Upper lobe of right lung (tissue), 1 donor: Measurements from ENCODE around the gene GPBP1L1. TPM values are rescaled to one million over a fixed set of nuclear protein-coding genes. Genes with fewer than 3 reads are reported as not detected.
A peak's percentile ranks its signal among the peaks of the same experiment; 100 is the strongest.
"Not testable (repeated sequence)": the region's sequence is repeated elsewhere in the genome, so short reads cannot be mapped to it uniquely, and the experiment has no call there.

Source experiments
- ATAC-seq: fragments of 200-7000 bp; cut with Tn5 transposase; one replicate; pipeline ENCODE4 v1.9.1; 2020; ENCODE audit warnings: mild to moderate bottlenecking, moderate library complexity
- DNase-seq: peaks from one replicate; pipeline ENCODE4 v3.0.0-alpha.2; 2020
- H3K27ac ChIP-seq: fragments of 200-600 bp; one replicate; pipeline ENCODE4 v1.8.0; 2022
- H3K27me3 ChIP-seq: fragments of 200-600 bp; one replicate; pipeline ENCODE4 v1.8.0; 2022; ENCODE audit warnings: mild to moderate bottlenecking
- H3K36me3 ChIP-seq: fragments of 200-600 bp; one replicate; pipeline ENCODE4 v1.8.0; 2022
- H3K4me1 ChIP-seq: fragments of 200-600 bp; one replicate; pipeline ENCODE4 v1.8.0; 2022
- H3K4me3 ChIP-seq: fragments of 200-600 bp; one replicate; pipeline ENCODE4 v1.8.0; 2022; ENCODE audit warnings: mild to moderate bottlenecking
- H3K9me3 ChIP-seq: fragments of 200-600 bp; one replicate; pipeline ENCODE4 v1.8.0; 2022
- CTCF ChIP-seq: fragments of 200-600 bp; IDR thresholded peaks from one replicate; pipeline ENCODE4 v1.8.0; 2022; ENCODE audit warnings: antibody characterized with exemption
- intact Hi-C: fragments of 100-400 bp; cut with DNase I; formaldehyde crosslinking; loops from one replicate; pipeline ENCODE4 v1.11.0; 2022
- total RNA-seq: library from RNA; stranded (reverse); fragmentation: NEBNext Ultra II Directional; extraction: Animal tissue kit (Norgen Biotek cat#: 25700); gene quantifications from one replicate; pipeline ENCODE4 v1.2.1, GENCODE V29; 2021
- donor health status: DM: no; HTN: yes; CAD: no; lungs with severe emphysema.

GPBP1L1 gene
- total RNA-seq, 1 donor from 2014 or later: 137 TPM

- DNase-seq (no peak), ATAC-seq (peak; percentile 42)
- no peak for TF ChIP-seq CTCF
- H3K4me1 ChIP-seq: peaks cover 4% of the 10 kb centered on the region
- intact Hi-C loops: no loop called here
- no peak overlapping the region for H3K27ac ChIP-seq
- no peak overlapping the region for H3K4me3 ChIP-seq
- H3K36me3 ChIP-seq: peaks cover 40% of the 10 kb centered on the region
- no peaks in the 10 kb centered on the region for H3K27me3 ChIP-seq
- no peaks in the 10 kb centered on the region for H3K9me3 ChIP-seq
Measured at GRCh38 chr1:45607404-45608074, 78.8 kb downstream of the GPBP1L1 start.

GRCh38 chr1:45604239-45604638 lies 82.1 kb downstream of the GPBP1L1 start:
- DNase-seq: no peak

GRCh38 chr1:45596765-45597164 lies 89.6 kb downstream of the GPBP1L1 start:
- ATAC-seq, H3K9me3 ChIP-seq, intact Hi-C loops, H3K27ac ChIP-seq, H3K4me1 ChIP-seq, H3K4me3 ChIP-seq, DNase-seq, H3K27me3 ChIP-seq: not testable (repeated sequence)
- H3K36me3 ChIP-seq: peaks cover 28% of the 10 kb centered on the region

More at GRCh38 chr1:45604239-45604638, 82.1 kb downstream of the GPBP1L1 start:
- peaks cover 25% of the 10 kb centered on the region for H3K36me3 ChIP-seq
- ATAC-seq: no peak
- H3K4me1 ChIP-seq: peaks cover 4% of the 10 kb centered on the region
- no peaks in the 10 kb centered on the region for H3K27me3 ChIP-seq
- TF ChIP-seq CTCF: no peak
- H3K9me3 ChIP-seq: no peaks in the 10 kb centered on the region
- H3K4me3 ChIP-seq: no peak overlapping the region
- no peak overlapping the region for H3K27ac ChIP-seq
- intact Hi-C loops: no loop called here

GRCh38 chr1:45594412-45594811 lies 91.9 kb downstream of the GPBP1L1 start:
- DNase-seq (no peak), ATAC-seq (no peak)
- Histone ChIP-seq H3K4me1 (peaks cover 4% of the 10 kb centered on the region), H3K27me3 (no peaks in the 10 kb centered on the region), H3K27ac (no peak overlapping the region), H3K36me3 (peaks cover 37% of the 10 kb centered on the region), H3K4me3 (no peak overlapping the region), H3K9me3 (no peaks in the 10 kb centered on the region)
- TF ChIP-seq CTCF: no peak
- intact Hi-C loops: no loop called here

- no peak for TF ChIP-seq CTCF
- intact Hi-C loops: no loop called here
- no peak overlapping the region for H3K27ac ChIP-seq
- peaks cover 37% of the 10 kb centered on the region for H3K36me3 ChIP-seq
- H3K4me1 ChIP-seq: peaks cover 24% of the 10 kb centered on the region
- DNase-seq: no peak
- no peaks in the 10 kb centered on the region for H3K9me3 ChIP-seq
- no peaks in the 10 kb centered on the region for H3K27me3 ChIP-seq
- peak overlapping the region; percentile 29 for H3K4me3 ChIP-seq
- ATAC-seq: no peak
Measured at GRCh38 chr1:45589861-45590260, 96.5 kb downstream of the GPBP1L1 start.

- peak overlapping the region; percentile 26 for H3K4me3 ChIP-seq
- H3K4me1 ChIP-seq: peaks cover 30% of the 10 kb centered on the region
- peak overlapping the region; percentile 1 for H3K27ac ChIP-seq
- H3K9me3 ChIP-seq: no peaks in the 10 kb centered on the region
- DNase-seq (no peak), ATAC-seq (no peak)
- TF ChIP-seq CTCF: no peak
- H3K36me3 ChIP-seq: peaks cover 9% of the 10 kb centered on the region
- intact Hi-C loops: no loop called here
- no peaks in the 10 kb centered on the region for H3K27me3 ChIP-seq
Measured at GRCh38 chr1:45586769-45587168, 99.6 kb downstream of the GPBP1L1 start.
